K562 (cell line): ENCODE results near the gene NECTIN4. TPM values are rescaled to one million over a fixed set of nuclear protein-coding genes. Genes with fewer than 3 reads are reported as not detected.

Experiments used
- BHLHE40 ChIP-seq: IDR thresholded peaks from 2 replicates; pipeline ENCODE4 v1.6.1; 2011; ENCODE audit warnings: low read length, improper control_type of control experiment
- CEBPB ChIP-seq: fragments of 450-650 bp; IDR thresholded peaks from 2 replicates; pipeline ENCODE4 v1.6.1; 2016; ENCODE audit warnings: missing genetic modification characterization, missing compliant biosample characterization
- CREBBP ChIP-seq: IDR thresholded peaks from one replicate; pipeline ENCODE4 v1.6.1; 2012; ENCODE audit warnings: low read depth, mild to moderate bottlenecking, control low read depth, inconsistent platforms, low read length
- CTBP1 ChIP-seq: fragments of 450-650 bp; IDR thresholded peaks from 2 replicates; pipeline ENCODE4 v1.6.1; 2016; ENCODE audit warnings: borderline replicate concordance
- DIDO1 ChIP-seq: fragments of 450-650 bp; IDR thresholded peaks from 2 replicates; pipeline ENCODE4 v1.6.1; 2016; ENCODE audit warnings: low read depth, missing biosample characterization, missing genetic modification characterization
- EP400 ChIP-seq: fragments of 450-650 bp; IDR thresholded peaks from 2 replicates; pipeline ENCODE4 v1.6.1; 2017; ENCODE audit warnings: antibody characterized with exemption, mild to moderate bottlenecking, moderate library complexity
- ESRRA ChIP-seq: fragments of 450-650 bp; IDR thresholded peaks from 2 replicates; pipeline ENCODE4 v1.6.1; 2014; ENCODE audit warnings: low read depth, mild to moderate bottlenecking, moderate library complexity, borderline replicate concordance
- JUND ChIP-seq, 2 experiments: IDR thresholded peaks; 2 replicates in 1 of 2; 3 replicates in 1 of 2; pipeline ENCODE4 v1.6.1; 2011; ENCODE audit warnings: borderline replicate concordance in 2 of 2, low read depth in 2 of 2, low read length in 2 of 2, improper control_type of control experiment in 1 of 2, missing biosample characterization in 1 of 2, missing genetic modification characterization in 1 of 2, missing genetic modification reagents in 1 of 2
- KDM5B ChIP-seq: fragments of 200-600 bp; sonication (generic); IDR thresholded peaks from 2 replicates; pipeline ENCODE4 v1.6.1; 2012; ENCODE audit warnings: low read depth, mild to moderate bottlenecking, moderate library complexity, low read length, control low read depth, inconsistent platforms; ENCODE audit not compliant: insufficient replicate concordance
- KLF13 ChIP-seq: fragments of 450-650 bp; IDR thresholded peaks from 2 replicates; pipeline ENCODE4 v1.6.1; 2016; ENCODE audit warnings: missing genetic modification characterization, low read depth, mild to moderate bottlenecking, missing compliant biosample characterization, moderate library complexity, borderline replicate concordance
- MEF2A ChIP-seq: IDR thresholded peaks from 2 replicates; pipeline ENCODE4 v1.6.1; 2011; ENCODE audit warnings: low read depth, mild to moderate bottlenecking, low read length, moderate library complexity; ENCODE audit not compliant: control insufficient read depth
- NCOA6 ChIP-seq: fragments of 450-650 bp; IDR thresholded peaks from 2 replicates; pipeline ENCODE4 v1.6.1; 2017; ENCODE audit warnings: mild to moderate bottlenecking
- POLR2A ChIP-seq: fragments of 450-650 bp; conservative IDR thresholded peaks from 2 replicates; pipeline ENCODE4 v1.6.1; 2016
- SRSF7 ChIP-seq: fragments of 200-400 bp; formaldehyde crosslinking; optimal IDR thresholded peaks from 2 replicates; pipeline ENCODE3; 2017; ENCODE audit warnings: mild to moderate bottlenecking, low read depth, low read length
- STAG1 ChIP-seq: sonication (generic); formaldehyde crosslinking; IDR thresholded peaks from 2 replicates; pipeline ENCODE4 v1.5.0; 2020; ENCODE audit warnings: missing genetic modification reagents, borderline replicate concordance
- TAF15 ChIP-seq: fragments of 200-400 bp; formaldehyde crosslinking; IDR thresholded peaks from 2 replicates; pipeline ENCODE4 v1.6.1; 2017; ENCODE audit warnings: mild to moderate bottlenecking, low read depth, low read length, moderate library complexity
- ZNF12 ChIP-seq: sonication (generic); formaldehyde crosslinking; IDR thresholded peaks from 2 replicates; pipeline ENCODE4 v1.4.0; 2020; ENCODE audit warnings: mild to moderate bottlenecking, missing genetic modification reagents
- ZNF696 ChIP-seq: fragments of 250-450 bp; sonication (Bioruptor Pico); conservative IDR thresholded peaks from 2 replicates; pipeline ENCODE4 v1.4.0; 2020; ENCODE audit warnings: mild to moderate bottlenecking, moderate library complexity
- ZSCAN29 ChIP-seq: fragments of 450-650 bp; IDR thresholded peaks from 2 replicates; pipeline ENCODE4 v1.6.1; 2017
- polyA plus RNA-seq, 8 experiments: library from polyadenylated mRNA; depleted of rRNA in 4 of 8; stranded (reverse) in 5 of 8; unstranded in 3 of 8; fragments of >200 nt; fragmentation: Nextera tagmentation in 2 of 8; fragmentation: Illumina TruSeq in 1 of 8; extraction: Ambion mirVana in 2 of 8; extraction: Trizol in 1 of 8; gene quantifications; 2 replicates each; pipeline versions ENCODE4 v1.2.1 to v1.2.3, GENCODE V29; 2011 to 2014; ENCODE audit warnings: inconsistent platforms in 1 of 8, missing spikeins in 1 of 8
- total RNA-seq, 7 experiments: library from RNA; depleted of rRNA in 6 of 7; stranded (reverse); fragments of >200 nt in 6 of 7; fragmentation: Illumina TruSeq in 2 of 7; extraction: Trizol in 2 of 7; gene quantifications; 2 replicates each; pipeline versions ENCODE4 v1.2.1 to v1.2.3, GENCODE V29; 2011 to 2021; ENCODE audit warnings: low replicate concordance in 1 of 7
- TF ChIP-seq, protein P1 (sequence below): fragments of 450-650 bp; IDR thresholded peaks from 2 replicates; pipeline ENCODE4 v1.6.1; 2016
- TF ChIP-seq, protein P2 (sequence below): fragments of 250-450 bp; sonication (Bioruptor Pico); IDR thresholded peaks from 2 replicates; pipeline ENCODE4 v1.4.0; 2020; ENCODE audit warnings: mild to moderate bottlenecking, moderate library complexity, borderline replicate concordance
- TF ChIP-seq, protein P3 (sequence below): fragments of 250-450 bp; sonication (Bioruptor Pico); IDR thresholded peaks from 2 replicates; pipeline ENCODE4 v1.5.0; 2021; ENCODE audit warnings: mild to moderate bottlenecking, moderate library complexity

Gene NECTIN4
- total and polyA plus RNA-seq, 9 of the 15 experiments (the other 6 are each of a cell fraction or from before 2014, with no cell fraction given): 0.01 to 0.09 TPM; not detected in 7

DNA sequence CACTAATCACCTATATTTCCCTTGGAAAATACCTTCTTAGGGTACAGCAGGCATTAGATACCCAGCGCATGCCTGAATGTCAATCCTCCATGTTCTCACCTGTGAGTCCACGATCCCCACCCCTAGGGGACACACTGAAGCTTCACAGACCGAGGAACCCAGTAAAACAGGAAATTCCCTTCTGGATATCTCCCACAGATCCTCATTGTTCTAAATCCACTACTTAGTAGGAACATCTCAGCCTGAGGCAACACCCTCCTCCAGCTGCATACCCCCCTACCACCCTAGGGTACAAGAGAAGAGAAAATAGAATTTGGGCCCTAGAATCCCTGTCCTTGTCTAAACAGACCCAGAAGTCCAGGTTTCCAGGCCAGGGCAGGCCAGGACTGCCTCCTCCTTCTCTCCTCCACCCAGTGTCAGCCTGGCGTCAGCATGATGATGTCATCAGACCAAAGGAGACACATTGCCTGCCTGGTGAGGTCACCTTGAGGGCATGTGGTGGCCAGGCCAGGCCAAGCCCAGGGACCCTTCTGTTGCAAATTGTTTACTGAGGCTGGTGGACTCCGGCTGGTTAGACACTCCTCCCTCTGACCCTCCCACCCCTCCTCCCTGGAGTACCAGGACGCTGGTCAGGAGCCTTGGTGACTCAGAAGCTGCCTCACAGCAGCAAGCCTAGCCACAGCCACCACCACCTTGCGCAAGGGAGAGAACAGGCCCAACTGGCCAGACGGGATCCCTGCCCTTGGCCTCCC lies 6.2 kb downstream of the NECTIN4 start (continued):
- TF ChIP-seq, protein P1, sequence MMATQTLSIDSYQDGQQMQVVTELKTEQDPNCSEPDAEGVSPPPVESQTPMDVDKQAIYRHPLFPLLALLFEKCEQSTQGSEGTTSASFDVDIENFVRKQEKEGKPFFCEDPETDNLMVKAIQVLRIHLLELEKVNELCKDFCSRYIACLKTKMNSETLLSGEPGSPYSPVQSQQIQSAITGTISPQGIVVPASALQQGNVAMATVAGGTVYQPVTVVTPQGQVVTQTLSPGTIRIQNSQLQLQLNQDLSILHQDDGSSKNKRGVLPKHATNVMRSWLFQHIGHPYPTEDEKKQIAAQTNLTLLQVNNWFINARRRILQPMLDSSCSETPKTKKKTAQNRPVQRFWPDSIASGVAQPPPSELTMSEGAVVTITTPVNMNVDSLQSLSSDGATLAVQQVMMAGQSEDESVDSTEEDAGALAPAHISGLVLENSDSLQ: peak; percentile 39
- TF ChIP-seq ZNF696: no peak
- no peak for TF ChIP-seq STAG1 (CRISPR knock-in tag)
- no peak for TF ChIP-seq KDM5B
- TF ChIP-seq NCOA6: no peak
- no peak for TF ChIP-seq KLF13
- TF ChIP-seq, protein P2, sequence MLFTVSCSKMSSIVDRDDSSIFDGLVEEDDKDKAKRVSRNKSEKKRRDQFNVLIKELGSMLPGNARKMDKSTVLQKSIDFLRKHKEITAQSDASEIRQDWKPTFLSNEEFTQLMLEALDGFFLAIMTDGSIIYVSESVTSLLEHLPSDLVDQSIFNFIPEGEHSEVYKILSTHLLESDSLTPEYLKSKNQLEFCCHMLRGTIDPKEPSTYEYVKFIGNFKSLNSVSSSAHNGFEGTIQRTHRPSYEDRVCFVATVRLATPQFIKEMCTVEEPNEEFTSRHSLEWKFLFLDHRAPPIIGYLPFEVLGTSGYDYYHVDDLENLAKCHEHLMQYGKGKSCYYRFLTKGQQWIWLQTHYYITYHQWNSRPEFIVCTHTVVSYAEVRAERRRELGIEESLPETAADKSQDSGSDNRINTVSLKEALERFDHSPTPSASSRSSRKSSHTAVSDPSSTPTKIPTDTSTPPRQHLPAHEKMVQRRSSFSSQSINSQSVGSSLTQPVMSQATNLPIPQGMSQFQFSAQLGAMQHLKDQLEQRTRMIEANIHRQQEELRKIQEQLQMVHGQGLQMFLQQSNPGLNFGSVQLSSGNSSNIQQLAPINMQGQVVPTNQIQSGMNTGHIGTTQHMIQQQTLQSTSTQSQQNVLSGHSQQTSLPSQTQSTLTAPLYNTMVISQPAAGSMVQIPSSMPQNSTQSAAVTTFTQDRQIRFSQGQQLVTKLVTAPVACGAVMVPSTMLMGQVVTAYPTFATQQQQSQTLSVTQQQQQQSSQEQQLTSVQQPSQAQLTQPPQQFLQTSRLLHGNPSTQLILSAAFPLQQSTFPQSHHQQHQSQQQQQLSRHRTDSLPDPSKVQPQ (CRISPR knock-in tag): no peak
- no peak for TF ChIP-seq BHLHE40
- no peak for TF ChIP-seq ZSCAN29
- no peak for TF ChIP-seq CREBBP
- peak; percentile 32; the same call in 1 of the 2 replicates for TF ChIP-seq EP400
- TF ChIP-seq SRSF7: no peak
- TF ChIP-seq MEF2A: 0 out of 2 replicates have a peak, but pooled peaks have one; percentile 29
- no peak for TF ChIP-seq POLR2A
- TF ChIP-seq, protein P3, sequence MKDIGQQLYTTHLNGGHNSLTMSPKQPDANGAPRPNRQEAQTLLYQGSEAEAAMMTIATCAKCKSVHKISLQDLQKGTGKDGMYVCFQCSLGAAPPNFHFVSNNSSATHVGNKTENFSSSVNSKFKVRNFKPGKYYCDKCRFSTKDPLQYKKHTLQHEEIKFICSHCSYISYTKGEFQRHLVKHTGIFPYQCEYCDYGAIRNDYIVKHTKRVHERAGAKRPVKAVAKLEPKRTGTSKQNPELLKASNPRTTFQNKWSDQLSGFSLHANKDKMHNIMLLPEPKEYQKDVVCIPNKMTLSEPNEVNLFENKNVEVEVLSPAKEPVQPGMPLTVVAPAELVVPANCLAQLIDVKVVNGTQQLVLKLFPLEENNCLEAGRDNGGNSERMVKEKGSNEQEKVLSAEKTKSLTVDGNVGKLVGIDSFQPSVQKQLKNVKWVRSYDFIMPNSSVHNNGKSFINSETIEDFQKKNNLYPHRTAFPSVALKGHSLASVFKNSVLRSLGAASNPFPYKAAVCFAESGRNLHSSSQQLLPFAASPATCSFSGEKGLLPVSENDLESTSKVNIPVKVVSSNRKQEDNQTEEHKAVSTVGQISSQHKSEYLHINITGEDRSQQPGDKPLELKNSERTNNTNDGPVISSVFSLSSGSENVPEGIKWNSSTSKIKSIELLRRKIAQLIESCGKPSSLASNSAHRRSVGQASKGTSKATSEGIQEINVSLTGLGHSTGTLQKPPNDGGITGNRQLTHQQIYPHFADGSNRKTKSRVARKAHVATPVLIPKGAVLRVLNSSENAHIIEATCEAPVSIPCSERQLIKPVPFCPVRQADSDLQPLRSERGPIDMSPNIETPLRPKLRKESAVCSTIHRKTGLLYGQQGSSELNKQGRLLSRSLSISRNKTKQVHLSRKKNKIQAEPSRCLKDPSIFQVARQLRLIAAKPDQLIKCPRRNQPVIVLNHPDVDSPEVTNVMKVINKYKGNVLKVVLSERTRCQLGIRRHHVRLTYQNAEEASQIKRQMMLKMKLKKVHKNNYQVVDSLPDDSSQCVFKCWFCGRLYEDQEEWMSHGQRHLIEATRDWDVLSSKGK (CRISPR knock-in tag): no peak
- TF ChIP-seq CTBP1: peak; percentile 46
- TF ChIP-seq ESRRA: peak; percentile 90
- TF ChIP-seq CEBPB (tag): peak; percentile 96
- no peak for TF ChIP-seq DIDO1 (tag)
- no peak for TF ChIP-seq ZNF12 (CRISPR knock-in tag)
- no peak for TF ChIP-seq TAF15
- peak; percentile 84 for TF ChIP-seq JUND (IDR thresholded peaks at IDR 0.05; ENCODE audit: borderline replicate concordance, low read depth, low read length)
- TF ChIP-seq JUND (tag; IDR thresholded peaks at IDR 0.05; ENCODE audit: borderline replicate concordance, low read depth, low read length): peak; percentile 89; the same call in 2 of the 3 replicates
